Measurements from ENCODE around the gene DUSP14.

Gene DUSP14

DNA sequence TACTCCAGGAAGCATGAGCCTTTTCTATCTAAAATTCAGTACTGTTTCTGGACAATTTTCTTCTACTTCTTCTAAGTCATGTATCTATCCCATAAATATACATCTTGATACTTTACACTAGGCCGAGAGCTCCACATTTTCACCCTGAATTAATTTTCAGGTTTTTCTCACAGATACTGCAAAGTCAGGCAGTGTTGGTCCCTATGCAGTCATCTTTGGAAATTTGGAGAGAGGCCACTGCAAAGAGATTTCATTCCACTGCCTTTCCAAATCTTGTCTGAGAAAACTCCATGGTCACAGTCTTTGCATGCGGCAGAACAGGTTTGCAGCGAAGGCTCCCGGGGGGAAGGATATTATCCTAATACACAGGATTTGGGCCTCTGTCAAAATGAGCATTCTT lies 28.2 kb downstream of the DUSP14 start:
- DNase-seq, result no peak

DNA sequence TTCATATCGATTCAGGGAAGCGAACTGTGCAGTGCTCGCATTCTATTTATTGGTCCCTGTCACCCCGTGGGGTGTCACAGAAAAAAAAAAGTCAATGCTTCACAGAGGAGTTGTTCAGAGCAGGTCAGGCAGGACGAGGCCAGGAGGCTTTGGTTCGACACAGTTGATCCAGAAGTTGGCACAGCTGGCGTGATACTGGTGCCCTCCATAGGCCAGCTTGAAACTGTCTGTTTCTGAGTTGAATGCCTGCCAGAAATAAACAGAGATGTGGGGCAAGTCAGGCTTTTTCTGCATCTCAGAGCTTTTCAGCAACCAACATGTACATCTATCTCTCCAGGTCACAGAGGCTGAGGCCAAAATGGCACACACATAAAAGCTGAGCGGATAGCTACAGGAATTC lies 29.1 kb downstream of the DUSP14 start:
- DNase-seq, result no peak

DNA sequence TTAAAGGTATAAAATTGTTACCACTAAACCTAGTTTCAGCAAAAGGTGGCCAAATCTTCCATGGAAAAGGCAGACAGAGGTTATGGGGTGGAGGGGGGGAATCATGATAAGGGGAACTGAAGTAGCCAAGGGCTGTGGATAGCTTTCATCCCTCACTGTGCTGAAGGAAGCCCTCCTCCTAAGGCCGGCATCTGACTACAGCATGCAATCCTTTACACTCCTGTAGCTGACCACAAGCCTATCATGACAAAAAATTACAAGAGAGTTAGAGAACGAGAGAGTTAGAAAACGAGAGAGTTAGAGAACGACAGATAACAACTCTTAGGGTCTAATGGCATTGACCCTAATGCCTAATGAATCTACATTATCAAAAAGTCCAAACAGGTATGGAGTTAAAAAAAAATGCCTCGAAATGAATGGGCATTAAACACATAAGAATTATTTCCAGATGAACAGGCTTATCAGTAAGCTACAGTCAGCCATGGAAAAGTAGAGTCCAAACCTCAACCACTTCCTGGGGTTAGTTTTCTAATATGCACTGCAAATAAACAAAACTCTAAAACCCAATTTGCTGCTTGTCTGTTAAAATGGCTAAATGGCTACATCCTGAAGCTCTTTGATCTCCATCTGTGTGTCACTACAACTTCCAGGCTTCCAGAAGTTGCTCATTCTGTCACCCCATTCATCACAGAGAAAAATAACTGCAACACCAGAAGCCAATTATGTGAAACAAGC lies 29.7 kb downstream of the DUSP14 start:
- no peak for DNase-seq

DNA sequence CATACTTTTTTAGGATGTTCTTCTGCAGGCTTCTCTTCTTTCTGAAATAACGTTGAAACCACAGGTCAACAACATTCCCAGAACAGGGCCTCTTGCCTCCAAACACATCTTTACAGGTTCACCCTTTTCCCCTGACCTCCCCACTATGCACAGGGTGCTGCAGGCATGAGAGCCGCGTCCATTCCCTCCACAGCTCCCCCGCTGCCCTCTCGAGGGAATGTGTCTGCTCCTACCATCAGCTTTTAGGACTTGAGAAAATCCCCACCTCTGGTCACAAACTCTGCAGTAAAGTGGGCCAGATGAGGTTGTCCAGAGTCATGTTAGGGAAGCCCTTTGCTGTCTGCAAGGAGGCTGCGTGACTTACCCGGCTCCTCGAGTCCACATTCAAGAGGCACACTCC lies 30.5 kb downstream of the DUSP14 start:
- DNase-seq, result no peak

DNA sequence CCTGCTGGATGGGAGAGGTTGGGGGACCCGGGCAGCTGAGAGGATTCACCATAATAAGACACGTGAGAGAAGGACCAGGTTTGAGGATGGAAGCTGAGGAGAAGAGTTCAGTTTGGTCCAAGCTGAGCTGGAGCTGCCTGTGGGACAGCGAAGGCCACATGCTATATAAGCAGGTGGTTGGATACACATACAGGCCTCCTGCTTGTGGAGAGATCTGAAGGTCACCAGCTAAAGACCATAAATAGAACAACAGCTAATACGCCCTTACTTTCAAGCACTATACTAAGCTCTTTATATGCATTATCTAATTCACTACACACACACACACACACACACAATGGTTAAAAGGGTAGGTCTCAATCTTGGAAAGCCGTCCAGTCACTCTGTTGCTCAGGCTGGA lies 32.1 kb downstream of the DUSP14 start:
- no peak for DNase-seq

DNA sequence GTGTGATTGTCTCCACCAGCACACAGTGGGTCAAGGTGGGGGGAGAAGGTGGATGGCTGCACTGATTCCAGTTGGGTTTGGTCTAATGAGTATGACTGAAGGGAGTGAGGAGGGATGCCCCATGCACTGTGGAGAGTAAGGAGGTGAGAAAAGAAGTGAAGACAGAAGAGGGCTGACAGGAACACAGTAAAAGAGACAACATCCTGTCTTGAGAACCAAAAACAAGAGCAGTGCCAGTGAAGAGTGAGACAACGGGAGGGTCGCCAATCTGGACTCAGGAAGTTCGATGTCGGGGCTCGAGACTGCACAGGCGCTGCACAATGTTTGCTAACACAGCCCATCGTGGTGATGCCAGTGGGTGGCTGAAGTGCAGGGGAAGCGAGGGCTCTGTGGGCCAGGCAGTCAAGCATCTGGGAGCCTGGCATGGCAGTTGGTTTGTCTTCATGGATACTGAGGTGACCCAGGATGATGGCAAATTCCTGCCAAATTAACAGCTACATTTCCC lies 34.1 kb downstream of the DUSP14 start:
- DNase-seq, result no peak

DNA sequence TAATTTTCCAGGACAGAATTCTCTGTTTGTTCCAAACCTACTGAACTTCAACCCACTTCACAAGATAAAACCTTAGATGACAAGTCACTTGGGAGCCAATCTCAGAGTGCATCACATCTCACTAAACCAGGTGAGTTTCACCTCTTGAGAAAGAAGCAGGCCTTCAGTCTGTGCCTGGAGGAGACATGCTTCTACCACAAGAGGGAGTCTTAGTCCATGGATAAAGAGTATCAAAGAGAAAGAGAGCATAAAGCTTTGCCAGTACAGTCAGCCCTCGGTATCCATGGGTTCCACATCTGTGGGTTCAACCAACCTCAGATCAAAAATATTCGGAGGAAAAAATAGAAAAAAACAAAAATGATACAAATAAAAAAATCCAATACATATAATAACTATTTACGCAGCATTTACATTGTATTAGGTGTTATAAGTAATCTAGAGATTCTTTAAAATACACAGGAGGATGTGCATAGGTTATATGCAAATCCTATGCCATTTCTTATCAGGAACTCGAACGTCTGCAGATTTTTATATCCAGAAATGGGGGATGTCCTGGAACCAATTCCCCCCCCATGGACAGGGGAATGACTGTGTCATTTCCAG lies 37.7 kb downstream of the DUSP14 start:
- peak; percentile 39 for DNase-seq

DNA sequence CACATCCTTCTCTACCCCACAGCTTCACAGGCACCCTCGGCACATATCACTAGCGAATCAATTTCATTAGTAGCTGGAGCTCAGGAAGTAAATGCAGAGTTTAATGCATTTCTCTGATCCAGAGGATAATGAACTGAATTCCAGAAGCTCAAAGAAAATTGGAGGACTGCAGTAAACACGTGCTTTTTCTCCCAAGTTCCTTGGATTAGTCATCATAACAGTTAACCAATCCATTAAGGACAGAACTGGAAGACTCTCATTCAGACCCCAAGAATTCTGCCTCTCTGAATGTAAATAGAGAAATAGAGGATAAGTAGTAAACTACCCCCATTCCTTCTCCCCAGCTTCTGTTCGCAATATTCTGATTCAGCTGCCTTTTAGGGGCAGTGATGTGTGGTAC lies 40.7 kb downstream of the DUSP14 start:
- DNase-seq, result no peak

DNA sequence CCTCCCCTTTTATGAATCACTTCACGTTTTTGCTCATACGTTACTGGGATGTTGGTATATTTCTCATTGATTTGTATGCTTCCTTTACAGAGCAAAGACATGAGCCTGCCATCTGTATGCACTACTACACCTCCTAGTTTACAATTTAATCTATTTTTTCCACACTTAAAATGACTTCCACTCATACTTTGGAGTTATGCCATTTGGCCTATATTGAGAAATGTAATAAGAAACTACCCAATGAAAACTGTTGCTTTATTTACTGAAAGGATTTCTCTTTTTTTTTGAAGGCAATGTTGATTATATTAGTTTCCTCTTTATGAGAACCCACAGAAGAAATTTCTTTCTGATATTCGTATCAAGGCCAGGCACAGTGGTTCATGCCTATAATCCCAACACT lies 43.1 kb downstream of the DUSP14 start:
- no peak for DNase-seq

DNA sequence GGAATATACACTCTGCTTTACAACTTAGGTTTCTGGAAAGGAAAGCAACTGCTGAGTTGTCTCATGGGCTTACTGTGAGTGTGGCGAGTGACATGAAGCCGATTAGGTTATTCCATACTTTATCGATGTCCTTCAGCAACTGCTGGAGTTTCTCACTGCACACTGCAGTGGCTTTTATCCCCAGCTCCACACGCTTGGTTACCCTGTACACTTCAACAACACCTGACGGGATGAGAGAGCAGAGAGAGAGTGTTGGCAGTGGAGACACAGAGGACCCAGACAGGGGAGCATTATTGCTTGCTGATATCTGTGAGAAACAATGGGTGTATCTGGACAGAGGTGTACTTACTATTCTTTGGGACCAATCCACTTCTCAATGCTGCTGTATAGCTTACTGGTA lies 46.2 kb downstream of the DUSP14 start:
- DNase-seq, result no peak

DNA sequence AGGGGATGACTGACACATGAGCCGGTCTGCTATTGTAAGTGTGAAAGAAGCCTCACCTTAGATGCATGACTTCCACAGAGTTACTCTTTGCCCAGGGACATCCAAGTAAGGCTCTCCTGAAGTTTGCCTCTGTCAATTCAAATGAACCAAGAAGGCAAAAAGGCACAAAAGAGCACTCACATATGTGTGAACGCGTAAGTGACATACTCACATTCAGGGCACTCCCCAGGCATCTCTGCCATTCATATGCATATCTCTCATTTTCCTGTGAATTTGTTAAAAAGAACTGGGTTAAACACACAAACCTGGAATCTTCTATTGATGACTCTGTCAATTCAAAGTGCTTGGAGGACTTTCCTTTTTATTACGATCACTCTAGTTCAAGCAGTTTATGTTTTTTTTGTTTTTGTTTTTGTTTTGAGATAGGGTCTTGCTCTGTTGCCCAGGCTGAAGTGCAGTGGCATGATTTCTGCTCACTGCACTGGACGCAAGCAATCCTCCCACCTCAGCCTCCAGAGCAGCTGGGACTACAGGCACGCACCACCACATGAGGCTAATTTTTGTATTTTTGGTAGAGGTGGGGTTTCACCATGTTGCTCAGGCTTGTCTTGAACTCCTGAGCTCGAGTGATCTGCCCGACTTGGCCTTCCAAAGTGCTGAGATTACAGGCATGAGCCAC lies 49.4 kb downstream of the DUSP14 start:
- DNase-seq, result no peak

DNA sequence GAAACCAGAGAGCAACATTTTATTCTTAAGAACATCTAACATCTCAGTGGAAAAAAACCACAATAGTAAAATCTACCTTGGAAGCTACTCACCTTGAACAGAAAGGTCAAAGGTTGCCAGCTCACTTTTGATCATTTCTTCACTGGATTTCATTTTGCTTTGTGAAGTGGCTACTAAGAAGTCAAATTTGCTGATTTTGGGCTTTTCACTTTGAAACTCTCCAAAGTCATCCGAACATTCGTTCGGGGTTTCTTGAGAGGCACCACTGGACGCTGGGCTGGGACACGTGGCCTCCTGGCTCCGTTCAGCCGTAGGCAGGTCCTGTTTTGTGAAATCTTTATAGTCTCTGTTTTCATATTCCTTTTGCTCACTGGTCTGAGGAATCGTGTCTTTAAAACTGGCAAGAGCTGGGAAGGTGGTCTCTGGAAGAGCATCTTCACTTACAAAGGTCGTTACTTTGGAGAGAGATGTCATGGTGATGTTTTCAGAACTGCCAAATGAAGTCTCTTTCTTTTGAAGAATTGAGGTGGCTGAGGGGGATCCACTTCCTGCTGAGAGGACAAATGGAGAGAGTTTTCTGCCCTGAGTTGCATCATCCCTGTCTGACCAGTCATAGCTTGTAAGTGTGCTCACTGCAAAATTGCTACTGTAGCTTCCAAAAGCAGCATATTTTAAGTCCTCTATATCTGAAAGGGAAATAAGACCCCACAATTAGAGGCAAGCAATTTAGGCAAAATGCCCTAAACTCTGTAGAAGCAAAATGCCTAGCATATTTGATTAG lies 52.4 kb downstream of the DUSP14 start:
- DNase-seq, result no peak

DNA sequence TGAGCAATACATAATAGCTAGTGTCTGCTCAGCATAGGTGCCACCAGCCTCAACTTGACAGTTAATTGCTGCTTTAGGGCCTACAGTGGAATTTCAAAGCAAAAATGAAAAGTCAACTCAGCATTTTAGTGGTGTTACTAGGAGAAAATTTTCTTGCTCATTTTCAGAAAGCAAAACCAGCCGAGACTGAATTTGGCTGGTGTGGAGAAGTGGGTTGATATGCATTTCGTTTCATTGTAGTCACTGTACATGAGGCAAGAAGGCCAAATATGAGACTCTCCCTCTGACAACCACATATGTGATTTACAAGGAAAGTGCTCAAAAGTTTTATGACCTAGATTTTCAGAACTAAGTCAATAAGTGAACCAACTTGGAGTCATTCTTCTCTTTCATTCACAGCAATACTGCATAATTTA lies 54.0 kb downstream of the DUSP14 start:
- no peak for DNase-seq

DNA sequence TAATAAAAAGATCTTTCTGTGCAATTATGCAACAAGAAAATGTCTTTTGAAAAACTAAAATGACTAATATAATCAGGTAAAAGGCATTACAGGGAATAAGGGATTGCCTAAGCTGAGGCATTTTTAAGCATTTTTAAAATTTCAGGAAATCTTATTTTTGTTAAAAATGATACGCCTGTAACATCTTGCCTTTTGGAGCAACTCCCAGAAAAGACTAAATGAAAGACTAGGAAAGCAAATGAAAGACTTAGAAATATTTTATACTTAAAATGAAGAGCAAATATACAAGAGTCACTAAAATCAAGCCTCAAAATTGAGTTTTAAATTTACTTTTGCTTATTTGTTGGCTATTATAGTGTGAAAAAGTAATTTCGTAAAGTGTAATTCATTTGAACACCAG lies 55.8 kb downstream of the DUSP14 start:
- DNase-seq, result no peak

DNA sequence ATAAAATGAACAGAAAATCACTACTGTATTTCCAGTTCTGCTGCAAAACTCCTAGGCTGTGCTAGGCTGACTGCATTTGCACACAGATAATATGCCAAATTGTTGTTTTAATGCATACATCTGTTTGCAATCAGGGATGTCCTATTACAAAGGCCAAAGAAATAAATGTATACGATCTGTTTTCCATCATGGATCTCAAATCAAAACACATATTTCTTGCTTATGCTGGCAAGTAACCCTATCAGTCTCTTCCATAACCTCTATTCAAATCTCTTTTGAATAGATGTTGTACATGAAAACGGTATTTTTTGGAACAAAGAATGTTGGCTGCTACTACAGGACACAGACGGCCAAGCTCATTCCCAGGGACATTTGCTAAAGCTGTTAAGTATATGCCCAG lies 56.6 kb downstream of the DUSP14 start:
- no peak for DNase-seq

DNA sequence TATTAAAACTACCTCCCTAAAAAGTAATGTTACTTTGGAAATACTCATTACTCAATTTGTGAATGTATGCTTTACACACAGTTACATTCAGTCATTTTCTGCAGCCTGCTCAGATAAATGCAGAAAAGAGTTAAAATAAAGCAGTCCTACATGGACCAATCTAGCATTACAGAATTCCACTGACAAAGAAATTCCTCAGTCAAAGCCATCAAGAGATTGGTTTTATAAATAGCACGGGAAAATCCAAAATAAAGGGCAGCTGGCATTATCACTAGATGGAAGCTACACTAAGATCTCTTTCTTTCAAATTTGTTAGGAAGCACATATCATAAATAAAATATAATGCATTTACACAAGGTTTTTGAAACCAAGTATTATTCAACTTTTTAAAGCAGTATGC lies 58.3 kb downstream of the DUSP14 start:
- no peak for DNase-seq

DNA sequence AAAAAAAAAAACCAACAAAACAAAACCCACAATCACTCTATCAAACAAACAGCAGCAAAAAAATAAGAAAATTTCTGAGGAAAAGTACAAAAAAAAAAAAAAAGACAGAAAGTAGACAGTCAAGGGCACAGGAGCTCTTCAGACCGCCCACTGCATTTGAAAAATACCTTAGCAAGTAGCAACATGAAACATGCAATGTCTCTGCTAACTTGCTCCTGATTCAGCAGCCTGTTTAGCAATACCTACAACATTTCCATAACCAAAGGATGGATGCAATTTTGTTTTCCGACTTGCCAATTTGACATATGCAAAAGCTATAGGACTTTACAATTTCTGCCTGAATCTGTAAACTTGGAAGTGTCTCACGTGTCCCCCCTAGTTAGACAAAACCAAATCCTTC lies 62.1 kb downstream of the DUSP14 start:
- DNase-seq, result no peak

DNA sequence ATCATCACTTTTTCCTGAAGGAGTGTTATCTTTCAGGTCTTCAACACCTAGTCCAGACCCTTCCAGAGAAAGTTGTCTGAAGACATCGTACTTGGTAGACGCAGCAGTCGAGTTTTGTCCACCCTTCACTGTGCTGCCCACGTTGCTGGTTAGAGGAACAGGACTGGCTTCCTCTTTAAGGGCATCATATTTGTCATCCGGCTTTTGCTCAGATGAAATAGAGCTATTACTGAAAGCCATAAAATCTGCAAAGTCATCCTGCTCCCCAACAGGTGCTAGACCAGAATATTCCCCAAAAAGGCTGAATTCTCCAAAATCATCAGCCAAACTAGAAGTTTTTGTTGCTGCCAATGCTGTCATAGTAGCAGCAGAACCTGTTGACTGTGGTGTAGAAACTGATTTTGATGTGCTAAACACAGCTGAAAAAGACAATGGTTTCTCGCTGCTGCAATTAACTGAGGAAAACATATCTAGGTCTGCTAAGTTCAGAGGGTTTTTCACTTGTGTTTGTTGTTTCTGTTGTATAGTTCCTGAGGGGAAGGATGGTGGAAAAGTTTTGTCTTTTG lies 63.8 kb downstream of the DUSP14 start:
- no peak for DNase-seq

DNA sequence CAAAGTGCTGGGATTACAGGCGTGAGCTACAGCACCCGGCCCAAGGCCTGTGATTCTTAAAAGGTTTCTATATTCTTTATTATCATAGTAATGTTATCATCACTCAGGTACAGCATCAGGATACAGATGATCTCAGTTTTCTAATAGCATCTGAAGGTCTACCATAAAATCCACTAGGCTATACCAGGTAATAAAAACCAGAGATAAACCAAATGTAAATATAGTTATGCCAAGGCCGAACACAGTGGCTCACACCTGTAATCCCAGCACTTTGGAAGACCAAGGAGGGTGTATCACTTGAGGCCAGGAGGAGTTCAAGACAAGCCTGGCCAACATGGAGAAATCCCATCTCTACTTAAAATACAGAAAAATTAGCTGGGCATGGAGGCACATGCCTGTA lies 65.7 kb downstream of the DUSP14 start:
- no peak for DNase-seq

DNA sequence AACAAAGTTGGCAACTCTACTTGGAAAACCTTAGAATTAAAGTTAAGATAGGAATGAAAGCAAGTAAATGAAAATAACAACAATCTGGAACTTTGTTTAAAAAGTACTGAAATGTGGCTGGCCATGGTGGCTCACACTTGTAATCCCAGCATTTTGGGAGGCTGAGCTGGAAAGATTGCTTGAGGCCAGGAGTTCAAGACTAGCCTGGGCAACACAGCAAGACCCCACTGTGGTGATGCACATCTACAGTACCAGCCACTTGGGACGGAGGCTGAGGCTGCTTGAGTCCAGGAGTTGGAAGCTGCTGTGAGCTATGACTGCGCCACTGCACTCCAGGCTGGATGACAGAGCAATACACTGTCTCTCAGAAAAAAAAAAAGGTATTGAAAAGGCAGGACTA lies 67.8 kb downstream of the DUSP14 start:
- no peak for DNase-seq

DNA sequence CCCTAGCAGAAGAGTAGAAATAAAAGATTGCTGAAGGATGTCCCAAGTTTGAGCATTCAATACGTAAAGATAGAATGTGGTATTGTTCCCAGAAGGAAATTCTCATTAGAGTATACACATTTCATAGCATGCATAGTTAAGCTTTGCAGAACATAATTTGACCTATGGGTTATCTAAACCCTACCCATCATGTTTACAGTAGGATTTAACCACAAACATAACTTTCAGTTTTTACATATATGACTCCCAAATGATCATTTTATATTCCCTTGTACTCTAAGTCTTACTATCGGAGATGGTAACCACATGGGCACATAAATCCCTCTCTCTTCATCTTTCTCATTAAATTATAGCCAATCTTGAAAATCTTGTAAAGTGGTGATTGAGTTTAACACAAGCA lies 68.6 kb downstream of the DUSP14 start:
- DNase-seq, result no peak

DNA sequence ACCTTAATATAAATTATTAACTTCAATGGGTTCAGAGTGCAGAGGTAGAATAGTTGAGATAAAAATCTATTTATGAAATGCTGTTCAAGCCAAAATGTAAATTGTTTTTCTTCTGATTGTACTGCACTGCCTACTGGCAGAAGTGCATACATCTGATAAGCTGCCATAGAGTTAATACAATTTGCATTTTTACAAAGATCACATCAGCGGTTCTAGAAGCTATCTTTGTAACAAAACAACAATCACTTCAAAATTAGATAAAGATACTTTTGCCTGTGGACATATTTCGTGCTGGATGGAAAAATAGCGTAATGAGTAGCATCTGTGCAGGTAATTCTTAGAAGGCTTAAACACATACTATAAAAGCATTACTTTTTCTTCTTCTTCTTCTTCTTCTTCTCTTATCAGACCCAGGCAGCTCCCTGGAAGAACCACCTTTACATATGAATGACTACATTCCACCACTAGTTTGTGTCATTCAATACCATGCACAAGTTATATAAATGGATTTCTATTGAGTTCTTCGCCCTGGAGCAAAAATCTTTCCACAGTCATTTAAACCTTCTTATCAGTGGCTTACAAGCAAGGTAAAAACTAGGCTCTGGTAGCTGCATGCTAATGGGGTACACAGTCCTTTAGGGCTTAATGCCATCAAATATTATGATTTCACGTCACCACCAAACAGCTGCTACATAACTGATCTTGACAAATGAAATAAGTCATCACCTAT lies 72.5 kb downstream of the DUSP14 start:
- DNase-seq, result no peak
